HL-60 (cell line): ENCODE data around the gene EPN2.
"Not testable (repeated sequence)": the region's sequence is repeated elsewhere in the genome, so short reads cannot be mapped to it uniquely, and the experiment has no call there.

Experiments used
- DNase-seq, 2 experiments: peaks; one replicate each; pipeline ENCODE4 v3.0.0-alpha.2; 2010 to 2020; ENCODE audit warnings: low read depth in 1 of 2, low spot score in 1 of 2
- H3K27ac ChIP-seq: fragments of 250-450 bp; sonication (Bioruptor Pico); replicated peaks from 2 replicates; pipeline ENCODE4 v1.5.1; 2020; ENCODE audit warnings: mild to moderate bottlenecking, moderate library complexity
- H3K27me3 ChIP-seq: fragments of 250-450 bp; sonication (Bioruptor Pico); 2 replicates; pipeline ENCODE4 v1.5.1; 2021; ENCODE audit warnings: mild to moderate bottlenecking, moderate library complexity; ENCODE audit not compliant: insufficient read depth, poor library complexity, severe bottlenecking
- H3K4me3 ChIP-seq: replicated peaks from 2 replicates; pipeline ENCODE4 v1.5.1; 2011; ENCODE audit warnings: mild to moderate bottlenecking, control low read depth, low read length; ENCODE audit not compliant: insufficient read depth
- GABPA ChIP-seq: IDR thresholded peaks from 2 replicates; pipeline ENCODE4 v1.6.1; 2012; ENCODE audit warnings: low read depth
- POLR2AphosphoS5 ChIP-seq: IDR thresholded peaks from 2 replicates; pipeline ENCODE4 v1.6.1; 2012; ENCODE audit warnings: low read depth
- REST ChIP-seq: IDR thresholded peaks from 2 replicates; pipeline ENCODE4 v1.6.1; 2012; ENCODE audit warnings: low read depth; ENCODE audit not compliant: insufficient replicate concordance
- SPI1 ChIP-seq: IDR thresholded peaks from 2 replicates; pipeline ENCODE4 v1.6.1; 2012; ENCODE audit warnings: low read depth, mild to moderate bottlenecking, borderline replicate concordance
- TF ChIP-seq, protein P1 (sequence below): IDR thresholded peaks from one replicate; pipeline ENCODE4 v1.5.1; 2011; ENCODE audit warnings: low read length, control low read depth, inconsistent platforms; ENCODE audit not compliant: insufficient read depth

The EPN2 gene

DNA sequence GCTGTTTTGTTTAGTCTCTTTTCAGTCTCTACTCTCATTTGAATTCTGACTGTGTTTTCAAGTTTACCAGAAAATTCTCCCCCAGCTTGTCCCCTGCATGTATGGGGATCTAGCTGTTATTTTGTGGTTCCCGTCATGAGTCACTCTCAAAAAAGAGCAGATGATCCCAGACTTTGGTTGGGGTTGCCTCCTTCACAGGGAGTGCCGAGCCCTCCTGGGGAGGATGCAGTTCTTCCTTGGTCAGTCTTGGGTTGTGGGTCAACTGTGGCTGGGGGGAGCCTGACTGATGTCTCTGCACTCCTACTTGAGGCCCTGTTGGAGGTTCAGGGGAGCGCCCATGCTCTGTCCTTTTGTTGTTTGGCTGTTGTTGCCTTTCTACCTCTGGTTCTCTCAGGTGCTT is 37.7 kb downstream of the EPN2 start:
- TF ChIP-seq REST: no peak
- TF ChIP-seq, protein P1, sequence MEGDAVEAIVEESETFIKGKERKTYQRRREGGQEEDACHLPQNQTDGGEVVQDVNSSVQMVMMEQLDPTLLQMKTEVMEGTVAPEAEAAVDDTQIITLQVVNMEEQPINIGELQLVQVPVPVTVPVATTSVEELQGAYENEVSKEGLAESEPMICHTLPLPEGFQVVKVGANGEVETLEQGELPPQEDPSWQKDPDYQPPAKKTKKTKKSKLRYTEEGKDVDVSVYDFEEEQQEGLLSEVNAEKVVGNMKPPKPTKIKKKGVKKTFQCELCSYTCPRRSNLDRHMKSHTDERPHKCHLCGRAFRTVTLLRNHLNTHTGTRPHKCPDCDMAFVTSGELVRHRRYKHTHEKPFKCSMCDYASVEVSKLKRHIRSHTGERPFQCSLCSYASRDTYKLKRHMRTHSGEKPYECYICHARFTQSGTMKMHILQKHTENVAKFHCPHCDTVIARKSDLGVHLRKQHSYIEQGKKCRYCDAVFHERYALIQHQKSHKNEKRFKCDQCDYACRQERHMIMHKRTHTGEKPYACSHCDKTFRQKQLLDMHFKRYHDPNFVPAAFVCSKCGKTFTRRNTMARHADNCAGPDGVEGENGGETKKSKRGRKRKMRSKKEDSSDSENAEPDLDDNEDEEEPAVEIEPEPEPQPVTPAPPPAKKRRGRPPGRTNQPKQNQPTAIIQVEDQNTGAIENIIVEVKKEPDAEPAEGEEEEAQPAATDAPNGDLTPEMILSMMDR: no peak
- TF ChIP-seq POLR2AphosphoS5: no peak
- no peak for TF ChIP-seq GABPA
- no peak for TF ChIP-seq SPI1
- no peaks in the 10 kb centered on the region for H3K27me3 ChIP-seq
- H3K27ac ChIP-seq: no peak overlapping the region
- no peak for DNase-seq
- H3K4me3 ChIP-seq: no peak overlapping the region

DNA sequence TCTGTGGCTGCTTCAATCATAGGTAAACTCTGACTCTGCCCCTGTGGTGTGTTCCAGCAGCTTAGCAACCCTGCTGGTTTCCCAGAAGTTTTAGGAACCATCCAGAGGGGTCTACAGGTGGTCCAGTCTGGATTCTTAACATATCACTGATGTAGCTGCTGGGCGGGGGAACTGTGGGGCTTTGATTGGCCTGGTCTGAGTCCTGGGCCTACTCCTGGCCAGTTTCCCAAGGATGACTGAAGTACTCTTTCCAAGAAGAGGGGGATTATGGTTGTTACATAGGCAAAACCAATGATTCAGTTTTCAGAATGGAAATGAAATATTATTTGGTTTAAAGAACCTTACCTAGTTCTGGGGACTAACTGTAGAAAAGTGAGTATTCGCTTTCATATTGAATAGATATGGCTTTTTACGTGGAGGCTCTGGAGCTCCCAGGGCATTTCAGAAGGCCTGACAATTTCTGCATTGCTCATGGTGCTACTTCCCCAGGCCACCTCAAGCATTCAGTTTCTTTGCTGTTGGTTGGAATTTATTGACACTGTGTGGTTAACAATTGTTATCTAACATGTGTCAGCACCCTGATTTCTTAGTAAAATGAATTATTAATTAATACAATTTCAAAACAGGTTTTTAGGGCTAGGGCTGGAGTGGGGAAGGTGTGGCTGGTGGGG is 38.4 kb downstream of the EPN2 start:
- Histone ChIP-seq H3K4me3 (no peak overlapping the region), H3K27ac (no peak overlapping the region), H3K27me3 (no peaks in the 10 kb centered on the region)
- no peak for DNase-seq
- TF ChIP-seq GABPA: no peak
- no peak for TF ChIP-seq SPI1
- no peak for TF ChIP-seq REST
- TF ChIP-seq, protein P1: no peak
- TF ChIP-seq POLR2AphosphoS5: no peak

DNA sequence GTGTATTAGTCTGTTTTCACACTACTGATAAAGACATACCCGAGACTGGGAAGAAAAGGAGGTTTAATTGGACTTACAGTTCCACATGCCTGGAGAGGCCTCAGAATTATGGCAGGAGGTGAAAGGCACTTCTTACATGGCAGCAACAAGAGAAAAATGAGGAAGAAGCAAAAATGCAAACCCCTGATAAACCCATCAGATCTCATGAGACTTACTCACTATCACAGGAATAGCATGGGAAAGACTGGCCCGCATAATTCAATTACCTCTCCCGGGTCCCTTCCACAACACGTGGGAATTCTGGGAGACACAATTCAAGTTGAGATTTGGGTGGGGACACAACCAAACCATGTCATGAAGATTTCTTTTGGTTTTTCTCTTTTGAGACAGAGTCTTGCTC is 41.1 kb downstream of the EPN2 start:
- not testable (repeated sequence) for H3K4me3 ChIP-seq, H3K27ac ChIP-seq, H3K27me3 ChIP-seq, DNase-seq

DNA sequence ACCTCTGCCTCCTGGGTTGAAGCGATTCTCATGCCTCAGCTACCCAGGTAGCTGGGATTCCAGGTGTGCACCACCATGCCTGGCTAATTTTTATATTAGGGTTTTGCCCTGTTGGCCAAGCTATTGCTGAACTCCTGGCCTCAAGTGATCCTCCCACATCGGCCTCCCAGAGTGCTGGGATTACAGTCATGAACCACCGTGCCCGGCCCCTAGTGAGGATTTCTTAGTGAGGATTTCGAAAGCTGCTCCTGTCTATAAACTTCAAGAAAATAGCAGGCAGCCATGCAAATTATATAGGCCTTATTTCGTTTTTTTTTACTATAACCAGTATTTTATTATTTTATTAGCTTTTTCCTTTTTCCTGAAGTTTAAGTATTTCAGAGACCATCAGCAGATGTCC is 41.6 kb downstream of the EPN2 start:
- Histone ChIP-seq H3K27ac (no peak overlapping the region), H3K27me3 (no peaks in the 10 kb centered on the region), H3K4me3 (no peak overlapping the region)
- TF ChIP-seq SPI1 (no peak), REST (no peak), GABPA (no peak), POLR2AphosphoS5 (no peak)
- TF ChIP-seq, protein P1: no peak
- no peak for DNase-seq
